Measurements from ENCODE around the gene CD248. TPM values are rescaled to one million over a fixed set of nuclear protein-coding genes. Genes with fewer than 3 reads are reported as not detected.

The CD248 gene
- total and polyA plus RNA-seq, 2 donors (not counting 1 experiment from before 2014, with no cell fraction given) = 0.40 to 0.96 TPM

DNA sequence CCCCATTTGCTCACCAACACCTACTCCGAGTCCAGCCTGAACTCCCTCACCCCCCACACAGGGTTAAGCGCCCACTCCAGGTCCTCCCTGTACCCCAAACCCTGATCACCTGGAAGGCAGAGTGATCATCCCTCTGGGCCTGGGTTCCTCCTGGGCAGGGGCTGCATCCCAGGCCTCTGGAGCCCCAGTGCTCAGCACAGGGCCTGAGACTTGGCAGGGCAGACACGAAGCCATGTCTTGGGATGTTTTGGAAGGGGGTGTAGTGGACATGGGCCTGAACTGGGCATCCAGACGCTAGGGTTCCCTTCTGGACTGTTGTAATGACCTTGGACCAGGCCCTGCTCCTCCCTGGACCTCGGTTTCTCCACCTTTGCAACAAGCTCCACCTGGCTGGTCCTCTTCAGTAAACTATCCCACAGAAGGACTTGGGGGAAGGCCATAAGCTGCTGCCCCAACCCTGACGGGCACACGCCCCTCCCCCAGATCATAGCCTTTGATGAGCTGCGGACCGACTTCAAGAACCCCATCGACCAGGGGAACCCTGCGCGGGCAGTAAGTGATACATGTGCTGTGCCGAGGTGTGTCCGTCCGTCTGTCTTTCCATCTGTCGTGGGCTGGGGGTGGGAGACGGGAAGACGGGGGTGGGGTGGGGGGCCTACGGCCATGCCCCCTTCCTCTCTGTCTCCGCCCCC is 34.9 kb downstream of the CD248 start:
- 51% methylated on average over 6 of the region's 20 CpGs for WGBS (ENCODE audit: insufficient coverage)
- Histone ChIP-seq H3K9me3 (ENCODE audit: control extremely low read depth in 1 of 3, control insufficient read depth in 2 of 3, insufficient read depth in 1 of 3, low read length in 2 of 3) (no peaks in the 10 kb centered on the region), H3K4me3 (ENCODE audit: control extremely low read depth in 1 of 5, extremely low read depth in 1 of 5, insufficient read depth in 1 of 5, low read depth in 2 of 5, low read length in 4 of 5) (no peak overlapping the region), H3K4me2 (replicated peaks; ENCODE audit: low read depth, low read length, poor library complexity, severe bottlenecking) (peak overlapping the region; percentile 58), H3K36me3 (replicated peaks in 1 of 2; ENCODE audit: control extremely low read depth in 1 of 2, control insufficient read depth in 1 of 2, extremely low read depth in 1 of 2, insufficient read depth in 2 of 2, low read length in 1 of 2) (peaks cover 0 to 13% of the 10 kb centered on the region in 2 experiments), H3K9ac (ENCODE audit: low read length) (no peak overlapping the region), H3K27me3 (replicated peaks in 1 of 4; ENCODE audit: control extremely low read depth in 1 of 4, control insufficient read depth in 3 of 4, insufficient read depth in 4 of 4, low read length in 3 of 4) (peaks cover 0 to 16% (median 3%) of the 10 kb centered on the region in 4 experiments), H3K4me1 (ENCODE audit: control insufficient read depth in 2 of 2, insufficient read depth in 2 of 2, low read length in 2 of 2) (peaks cover 27 to 37% of the 10 kb centered on the region in 2 donors), H3K27ac (ENCODE audit: low read length in 2 of 2) (peak overlapping the region; percentile 30 to 44), H4K20me1 (ENCODE audit: control insufficient read depth, insufficient read depth, low read length, poor library complexity, severe bottlenecking) (peaks cover 37% of the 10 kb centered on the region), H2AFZ (ENCODE audit: insufficient read depth, low read depth, low read length, poor library complexity, severe bottlenecking) (no peak overlapping the region), H3K79me2 (ENCODE audit: control insufficient read depth, insufficient read depth, low read length) (peaks cover 22% of the 10 kb centered on the region)
- peak overlapping the region; percentile 60 for H3K4me3 Mint-ChIP-seq
- ChIA-PET CTCF (interaction anchor here (0.7 to 4.1 kb wide), 13 partner anchors 9 to 229 kb away, joined by 3 to 33 read pairs (median 4); partner anchors contain the start of genes RAB1B, SF3B2, SLC29A2 and TMEM151A), POLR2A (interaction anchor here (0.8 to 1.5 kb wide), 4 partner anchors 14 to 1160 kb away, joined by 3 to 11 read pairs (median 4); partner anchors contain the start of genes FAU, MRPL49 and RAB1B)
- intact Hi-C loops (cut with micrococcal nuclease) = loop anchor here (1.0 kb wide), 2 partner anchors 14 to 60 kb away; partner anchors contain the start of gene RAB1B
- H3K9me3 Mint-ChIP-seq (ENCODE audit: insufficient read depth) = no peaks in the 10 kb centered on the region
- peaks cover 39% of the 10 kb centered on the region for H3K4me1 Mint-ChIP-seq
- DNase-seq (no peak), ATAC-seq (ENCODE audit: low read depth) (no peak)
- H3K27ac Mint-ChIP-seq = peak overlapping the region; percentile 95
- H3K27me3 Mint-ChIP-seq = peaks cover 3% of the 10 kb centered on the region
- TF ChIP-seq EZH2 (IDR thresholded peaks at IDR 0.05; ENCODE audit: borderline replicate concordance, insufficient read depth, low read depth, low read length, poor library complexity, severe bottlenecking) = no peak
- TF ChIP-seq, protein P1, sequence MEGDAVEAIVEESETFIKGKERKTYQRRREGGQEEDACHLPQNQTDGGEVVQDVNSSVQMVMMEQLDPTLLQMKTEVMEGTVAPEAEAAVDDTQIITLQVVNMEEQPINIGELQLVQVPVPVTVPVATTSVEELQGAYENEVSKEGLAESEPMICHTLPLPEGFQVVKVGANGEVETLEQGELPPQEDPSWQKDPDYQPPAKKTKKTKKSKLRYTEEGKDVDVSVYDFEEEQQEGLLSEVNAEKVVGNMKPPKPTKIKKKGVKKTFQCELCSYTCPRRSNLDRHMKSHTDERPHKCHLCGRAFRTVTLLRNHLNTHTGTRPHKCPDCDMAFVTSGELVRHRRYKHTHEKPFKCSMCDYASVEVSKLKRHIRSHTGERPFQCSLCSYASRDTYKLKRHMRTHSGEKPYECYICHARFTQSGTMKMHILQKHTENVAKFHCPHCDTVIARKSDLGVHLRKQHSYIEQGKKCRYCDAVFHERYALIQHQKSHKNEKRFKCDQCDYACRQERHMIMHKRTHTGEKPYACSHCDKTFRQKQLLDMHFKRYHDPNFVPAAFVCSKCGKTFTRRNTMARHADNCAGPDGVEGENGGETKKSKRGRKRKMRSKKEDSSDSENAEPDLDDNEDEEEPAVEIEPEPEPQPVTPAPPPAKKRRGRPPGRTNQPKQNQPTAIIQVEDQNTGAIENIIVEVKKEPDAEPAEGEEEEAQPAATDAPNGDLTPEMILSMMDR (IDR thresholded peaks at IDR 0.05) = no peak

DNA sequence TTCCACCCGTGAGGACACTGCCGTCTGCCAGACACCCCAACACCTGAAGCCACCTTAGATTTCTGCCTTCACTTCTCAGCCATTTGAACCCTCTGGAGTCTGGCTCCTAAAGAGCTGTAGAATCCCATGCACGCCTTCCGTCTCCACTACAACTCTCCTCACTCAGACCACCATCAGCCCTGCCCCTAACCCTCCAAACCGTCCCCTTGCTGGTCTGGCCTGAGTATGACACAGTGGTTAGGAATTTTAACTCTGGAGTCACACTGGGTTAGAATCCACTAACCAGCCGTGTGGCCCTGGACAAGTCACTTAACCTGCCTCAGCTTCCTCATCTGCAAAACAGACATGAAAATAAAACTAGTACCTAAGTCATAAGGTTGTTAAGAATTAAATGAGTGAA is 35.8 kb downstream of the CD248 start:
- no peak overlapping the region for H3K27ac ChIP-seq (ENCODE audit: low read length in 2 of 2)
- Mint-ChIP-seq H3K27me3 (peaks cover 3% of the 10 kb centered on the region), H3K4me3 (no peak overlapping the region), H3K9me3 (ENCODE audit: insufficient read depth) (no peaks in the 10 kb centered on the region), H3K27ac (peak overlapping the region; percentile 63), H3K4me1 (peaks cover 37% of the 10 kb centered on the region)
- 95% methylated on average over 3 of the region's 6 CpGs for WGBS (ENCODE audit: insufficient coverage)
- TF ChIP-seq, protein P1 (IDR thresholded peaks at IDR 0.05) = no peak
- no peak for TF ChIP-seq EZH2 (IDR thresholded peaks at IDR 0.05; ENCODE audit: borderline replicate concordance, insufficient read depth, low read depth, low read length, poor library complexity, severe bottlenecking)
- peaks cover 34% of the 10 kb centered on the region for H4K20me1 ChIP-seq (ENCODE audit: control insufficient read depth, insufficient read depth, low read length, poor library complexity, severe bottlenecking)
- H3K9ac ChIP-seq (ENCODE audit: low read length) = no peak overlapping the region
- H3K4me3 ChIP-seq (ENCODE audit: control extremely low read depth in 1 of 5, extremely low read depth in 1 of 5, insufficient read depth in 1 of 5, low read depth in 2 of 5, low read length in 4 of 5) = no peak overlapping the region
- POLR2A ChIA-PET = interaction anchor here (0.6 to 1.1 kb wide), 3 partner anchors 12 to 71 kb away, joined by 3 to 4 read pairs (median 4); no protein-coding TSS in a partner anchor
- peaks cover 27 to 37% of the 10 kb centered on the region in 2 donors for H3K4me1 ChIP-seq (ENCODE audit: control insufficient read depth in 2 of 2, insufficient read depth in 2 of 2, low read length in 2 of 2)
- H3K9me3 ChIP-seq (ENCODE audit: control extremely low read depth in 1 of 3, control insufficient read depth in 2 of 3, insufficient read depth in 1 of 3, low read length in 2 of 3) = no peaks in the 10 kb centered on the region
- peaks cover 0 to 19% of the 10 kb centered on the region in 2 experiments for H3K36me3 ChIP-seq (replicated peaks in 1 of 2; ENCODE audit: control extremely low read depth in 1 of 2, control insufficient read depth in 1 of 2, extremely low read depth in 1 of 2, insufficient read depth in 2 of 2, low read length in 1 of 2)
- peaks cover 17% of the 10 kb centered on the region for H3K79me2 ChIP-seq (ENCODE audit: control insufficient read depth, insufficient read depth, low read length)
- H2AFZ ChIP-seq (ENCODE audit: insufficient read depth, low read depth, low read length, poor library complexity, severe bottlenecking) = no peak overlapping the region
- CTCF ChIA-PET = interaction anchor here (1.0 to 4.1 kb wide), 4 partner anchors 8 to 59 kb away, joined by 3 to 33 read pairs (median 4); partner anchors contain the start of gene YIF1A
- intact Hi-C loops (cut with micrococcal nuclease) = no loop called here
- H3K27me3 ChIP-seq (replicated peaks in 1 of 4; ENCODE audit: control extremely low read depth in 1 of 4, control insufficient read depth in 3 of 4, insufficient read depth in 4 of 4, low read length in 3 of 4) = peaks cover 0 to 16% (median 3%) of the 10 kb centered on the region in 4 experiments
- no peak for ATAC-seq (ENCODE audit: low read depth)
- H3K4me2 ChIP-seq (replicated peaks; ENCODE audit: low read depth, low read length, poor library complexity, severe bottlenecking) = no peak overlapping the region
- no peak for DNase-seq
